Vagina (tissue), 2 donors: ENCODE results near the gene MCF2L. TPM values are rescaled to one million over a fixed set of nuclear protein-coding genes. Genes with fewer than 3 reads are reported as not detected.

Source experiments
- DNase-seq, 2 donors: peaks; one replicate each; pipeline ENCODE4 v3.0.0-alpha.2; 2017; ENCODE audit errors: extremely low spot score in 2 of 2
- H3K27ac ChIP-seq: fragments of 200-600 bp; sonication (generic); one replicate; pipeline ENCODE4 v1.5.1; 2019
- H3K27me3 ChIP-seq: fragments of 200-600 bp; sonication (generic); one replicate; pipeline ENCODE4 v1.5.1; 2019
- H3K36me3 ChIP-seq, 2 donors: fragments of 200-600 bp; sonication (generic); one replicate each; pipeline ENCODE4 v1.5.1; 2017 to 2019
- H3K4me1 ChIP-seq: fragments of 200-600 bp; sonication (generic); one replicate; pipeline ENCODE4 v1.5.1; 2019
- H3K4me3 ChIP-seq, 2 donors: fragments of 200-600 bp; sonication (generic); 1 replicate in 1 of 2; 2 replicates in 1 of 2; pipeline ENCODE4 v1.5.1; 2016 to 2019
- H3K9me3 ChIP-seq: fragments of 200-600 bp; sonication (generic); one replicate; pipeline ENCODE4 v1.5.1; 2019
- CTCF ChIP-seq, 3 experiments: fragments of 450-650 bp in 2 of 3; fragments of 200-600 bp in 1 of 3; sonication (generic) in 1 of 3; IDR thresholded peaks; one replicate each; pipeline ENCODE4 v1.5.1; 2017 to 2019; ENCODE audit warnings: antibody characterized with exemption in 3 of 3, mild to moderate bottlenecking in 2 of 3, moderate library complexity in 2 of 3
- POLR2A ChIP-seq, 2 donors: fragments of 450-650 bp; IDR thresholded peaks; one replicate each; pipeline ENCODE4 v1.6.1; 2017; ENCODE audit warnings: antibody characterized with exemption in 2 of 2, mild to moderate bottlenecking in 2 of 2, moderate library complexity in 2 of 2
- POLR2AphosphoS5 ChIP-seq, 2 donors: sonication (generic); formaldehyde crosslinking; IDR thresholded peaks; one replicate each; pipeline ENCODE4 v1.9.0; 2017; ENCODE audit warnings: antibody characterized with exemption in 2 of 2, mild to moderate bottlenecking in 2 of 2, low read depth in 1 of 2; ENCODE audit not compliant: insufficient read depth in 1 of 2
- intact Hi-C: fragments of 100-400 bp; cut with DNase I; formaldehyde crosslinking; loops from one replicate; pipeline ENCODE4 v1.15.1; 2023
- total RNA-seq: library from RNA; depleted of rRNA; stranded (reverse); fragments of >200 nt; gene quantifications from one replicate; pipeline ENCODE4 v1.2.3, GENCODE V29; 2016

The MCF2L gene
- total RNA-seq, 1 donor from 2014 or later = 45.4 TPM

GRCh38 chr13:113113846-113114271 is 144.8 kb downstream of the MCF2L start:
- no peak overlapping the region for H3K27ac ChIP-seq
- intact Hi-C loops = no loop called here
- TF ChIP-seq CTCF (IDR thresholded peaks at IDR 0.05) (no peak), POLR2A (IDR thresholded peaks at IDR 0.05) (no peak), POLR2AphosphoS5 (IDR thresholded peaks at IDR 0.05; ENCODE audit: insufficient read depth in 1 of 2, low read depth in 1 of 2) (no peak)
- no peaks in the 10 kb centered on the region for H3K27me3 ChIP-seq
- peaks cover 17% of the 10 kb centered on the region for H3K4me1 ChIP-seq
- no peak for DNase-seq
- H3K4me3 ChIP-seq = no peak overlapping the region
- no peaks in the 10 kb centered on the region for H3K36me3 ChIP-seq
- no peaks in the 10 kb centered on the region for H3K9me3 ChIP-seq

GRCh38 chr13:113114511-113115362 is 145.7 kb downstream of the MCF2L start:
- Histone ChIP-seq H3K36me3 (no peaks in the 10 kb centered on the region), H3K4me1 (peaks cover 14% of the 10 kb centered on the region), H3K27ac (no peak overlapping the region), H3K9me3 (no peaks in the 10 kb centered on the region), H3K4me3 (no peak overlapping the region), H3K27me3 (no peaks in the 10 kb centered on the region)
- no peak for DNase-seq
- TF ChIP-seq CTCF (IDR thresholded peaks at IDR 0.05) (no peak), POLR2A (IDR thresholded peaks at IDR 0.05) (no peak), POLR2AphosphoS5 (IDR thresholded peaks at IDR 0.05; ENCODE audit: insufficient read depth in 1 of 2, low read depth in 1 of 2) (no peak)
- intact Hi-C loops = no loop called here

- H3K27me3 ChIP-seq = no peaks in the 10 kb centered on the region
- no peak for DNase-seq
- H3K27ac ChIP-seq = no peak overlapping the region
- H3K4me1 ChIP-seq = peaks cover 5% of the 10 kb centered on the region
- no peak for TF ChIP-seq POLR2AphosphoS5 (IDR thresholded peaks at IDR 0.05; ENCODE audit: insufficient read depth in 1 of 2, low read depth in 1 of 2)
- TF ChIP-seq CTCF (IDR thresholded peaks at IDR 0.05) = no peak
- TF ChIP-seq POLR2A (IDR thresholded peaks at IDR 0.05) = no peak
- no peaks in the 10 kb centered on the region for H3K36me3 ChIP-seq
- intact Hi-C loops = no loop called here
- no peaks in the 10 kb centered on the region for H3K9me3 ChIP-seq
- H3K4me3 ChIP-seq = no peak overlapping the region
These were observed 146.6 kb downstream of the MCF2L start for GRCh38 chr13:113115363-113116205.

- Histone ChIP-seq H3K4me1 (no peaks in the 10 kb centered on the region), H3K36me3 (no peaks in the 10 kb centered on the region), H3K27ac (no peak overlapping the region), H3K27me3 (no peaks in the 10 kb centered on the region), H3K4me3 (no peak overlapping the region), H3K9me3 (no peaks in the 10 kb centered on the region)
- no peak for DNase-seq
- intact Hi-C loops = no loop called here
- no peak for TF ChIP-seq POLR2AphosphoS5 (IDR thresholded peaks at IDR 0.05; ENCODE audit: insufficient read depth in 1 of 2, low read depth in 1 of 2)
- TF ChIP-seq CTCF (IDR thresholded peaks at IDR 0.05) = no peak
- no peak for TF ChIP-seq POLR2A (IDR thresholded peaks at IDR 0.05)
These were observed 147.3 kb downstream of the MCF2L start for GRCh38 chr13:113116206-113116800.
